Spleen (tissue), 7 donors: ENCODE results near the gene IGSF21.

Experiments used
- POLR2A ChIP-seq, 3 donors: fragments of 450-650 bp; IDR thresholded peaks; one replicate each; pipeline ENCODE4 v1.5.1; 2017; ENCODE audit warnings: antibody characterized with exemption in 3 of 3, mild to moderate bottlenecking in 1 of 3
- TF ChIP-seq, protein P1 (sequence below), 11 experiments: fragments of 200-600 bp in 7 of 11; fragments of 450-650 bp in 4 of 11; sonication (generic) in 4 of 11; IDR thresholded peaks in 8 of 11; conservative IDR thresholded peaks in 3 of 11; 1 replicate in 7 of 11; 2 replicates in 4 of 11; pipeline versions ENCODE4 v1.4.0 to v1.8.0; 2016 to 2021; ENCODE audit warnings: antibody characterized with exemption in 11 of 11, inconsistent platforms in 4 of 11, mild to moderate bottlenecking in 1 of 11
- donor health status: DM: no; HTN: no; CAD: no; lungs with moderate emphysema.
- donor health status: DM: no; HTN: no; CAD: no.
- donor health status: DM: no; HTN: no; CAD: no.

DNA sequence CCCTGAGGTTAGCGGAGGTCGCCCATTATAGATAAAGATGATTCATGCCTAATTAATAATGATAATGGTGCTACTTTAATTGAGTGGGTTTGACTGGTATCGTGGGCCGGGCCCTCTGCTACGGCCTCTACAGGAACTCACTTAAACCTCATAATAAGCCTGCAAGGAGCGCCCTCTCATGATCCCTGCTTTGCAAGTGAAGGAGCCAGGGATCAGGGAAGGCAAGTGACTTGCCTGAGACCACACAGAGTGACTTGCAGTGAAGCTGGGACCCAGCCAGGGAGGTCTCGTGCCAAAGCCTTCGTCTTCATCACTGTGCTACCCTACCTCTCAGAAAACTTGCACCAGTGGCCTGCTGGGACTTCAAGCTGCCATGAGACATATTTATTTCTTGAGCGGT lies 206.8 kb downstream of the IGSF21 start:
- no peak for TF ChIP-seq POLR2A (IDR thresholded peaks at IDR 0.05)
- TF ChIP-seq, protein P1, sequence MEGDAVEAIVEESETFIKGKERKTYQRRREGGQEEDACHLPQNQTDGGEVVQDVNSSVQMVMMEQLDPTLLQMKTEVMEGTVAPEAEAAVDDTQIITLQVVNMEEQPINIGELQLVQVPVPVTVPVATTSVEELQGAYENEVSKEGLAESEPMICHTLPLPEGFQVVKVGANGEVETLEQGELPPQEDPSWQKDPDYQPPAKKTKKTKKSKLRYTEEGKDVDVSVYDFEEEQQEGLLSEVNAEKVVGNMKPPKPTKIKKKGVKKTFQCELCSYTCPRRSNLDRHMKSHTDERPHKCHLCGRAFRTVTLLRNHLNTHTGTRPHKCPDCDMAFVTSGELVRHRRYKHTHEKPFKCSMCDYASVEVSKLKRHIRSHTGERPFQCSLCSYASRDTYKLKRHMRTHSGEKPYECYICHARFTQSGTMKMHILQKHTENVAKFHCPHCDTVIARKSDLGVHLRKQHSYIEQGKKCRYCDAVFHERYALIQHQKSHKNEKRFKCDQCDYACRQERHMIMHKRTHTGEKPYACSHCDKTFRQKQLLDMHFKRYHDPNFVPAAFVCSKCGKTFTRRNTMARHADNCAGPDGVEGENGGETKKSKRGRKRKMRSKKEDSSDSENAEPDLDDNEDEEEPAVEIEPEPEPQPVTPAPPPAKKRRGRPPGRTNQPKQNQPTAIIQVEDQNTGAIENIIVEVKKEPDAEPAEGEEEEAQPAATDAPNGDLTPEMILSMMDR (IDR thresholded peaks at IDR 0.05 in 8 of 11, conservative IDR thresholded peaks at IDR 0.05 in 3 of 11), result no peak
